ENCODE measurements around the gene PLPP1. TPM values are rescaled to one million over a fixed set of nuclear protein-coding genes. Genes with fewer than 3 reads are reported as not detected.

Gene PLPP1
- total and polyA plus RNA-seq, 2 of the 8 experiments (the other 6 are each of a cell fraction or from before 2014, with no cell fraction given), result 43.7 to 91.3 TPM

GRCh38 chr5:55441107-55441771 is 93.5 kb downstream of the PLPP1 start:
- Histone ChIP-seq H3K27ac (ENCODE audit: low read depth, low read length) (no peak overlapping the region), H3K79me2 (ENCODE audit: control insufficient read depth in 1 of 2, insufficient read depth in 2 of 2, low read length in 2 of 2) (peaks cover 0 to 27% of the 10 kb centered on the region in 2 experiments; a peak in 3 of 4 replicates), H3K56ac (replicated peaks; ENCODE audit: insufficient read length, low read depth, low read length) (no peak overlapping the region), H2AFZ (ENCODE audit: low read length) (no peak overlapping the region), H3K9me3 (ENCODE audit: insufficient read depth in 2 of 2, low read depth in 1 of 2, low read length in 1 of 2) (peaks cover 2 to 7% of the 10 kb centered on the region in 2 experiments; a peak in 2 of 4 replicates), H2BK12ac (ENCODE audit: low read depth, low read length) (no peak overlapping the region), H3K18ac (ENCODE audit: extremely low read depth, low read length) (no peak overlapping the region), H3K4me3 (ENCODE audit: extremely low read depth in 1 of 4, insufficient read depth in 2 of 4, low read depth in 3 of 4, low read length in 4 of 4) (no peak overlapping the region), H2BK15ac (ENCODE audit: low read length) (no peak overlapping the region), H4K8ac (ENCODE audit: extremely low read depth, insufficient read depth, low read length) (no peak overlapping the region), H3K9ac (replicated peaks in 1 of 4; ENCODE audit: extremely low read depth in 1 of 4, low read depth in 3 of 4, low read length in 3 of 4) (no peak overlapping the region), H4K5ac (ENCODE audit: insufficient read length, low read depth, low read length) (no peak overlapping the region), H3K4ac (replicated peaks; ENCODE audit: insufficient read length, low read depth, low read length) (no peak overlapping the region), H3K4me1 (replicated peaks in 1 of 4; ENCODE audit: control insufficient read depth in 3 of 4, insufficient read depth in 4 of 4, low read length in 3 of 4) (peaks cover 5 to 19% (median 11%) of the 10 kb centered on the region in 4 experiments; a peak in 6 of 7 replicates), H3K4me2 (ENCODE audit: insufficient read depth in 1 of 2, low read depth in 2 of 2, low read length in 2 of 2) (peak overlapping the region in 1 of 2 experiments; percentile 25; a peak in 1 of 4 replicates), H2BK5ac (ENCODE audit: low read depth, low read length) (no peak overlapping the region), H2BK120ac (replicated peaks; ENCODE audit: low read depth, low read length) (no peak overlapping the region), H2AK5ac (ENCODE audit: low read depth, low read length) (no peak overlapping the region), H3K27me3 (replicated peaks in 1 of 4; ENCODE audit: control insufficient read depth in 3 of 4, extremely low read depth in 1 of 4, insufficient read depth in 3 of 4, low read length in 3 of 4) (no peaks in the 10 kb centered on the region), H3K23me2 (ENCODE audit: low read depth, low read length) (no peaks in the 10 kb centered on the region), H3K79me1 (ENCODE audit: low read depth, low read length) (no peaks in the 10 kb centered on the region), H4K20me1 (replicated peaks in 1 of 2; ENCODE audit: control insufficient read depth in 1 of 2, insufficient read depth in 2 of 2, low read length in 2 of 2) (no peaks in the 10 kb centered on the region), H3K14ac (ENCODE audit: insufficient read length) (no peak overlapping the region), H3K23ac (ENCODE audit: insufficient read length) (no peak overlapping the region), H3K36me3 (ENCODE audit: control insufficient read depth in 2 of 4, insufficient read depth in 4 of 4, low read length in 3 of 4) (peaks cover 0 to 51% (median 12%) of the 10 kb centered on the region in 4 experiments; a peak in 4 of 8 replicates), H2BK20ac (ENCODE audit: low read length) (no peak overlapping the region), H4K91ac (replicated peaks; ENCODE audit: insufficient read length, low read length) (no peak overlapping the region)
- ChIA-PET POLR2A (ENCODE audit: partially characterized antibody) (interaction anchor here (0.5 to 1.8 kb wide), 3 partner anchors 9 to 102 kb away, joined by 3 to 4 read pairs (median 4); no protein-coding TSS in a partner anchor), CTCF (ENCODE audit: partially characterized antibody) (interaction anchor here (0.8 to 1.2 kb wide), 2 partner anchors 75 to 244 kb away, joined by 3 read pairs; no protein-coding TSS in a partner anchor)
- FAIRE-seq (peak; percentile 66), DNase-seq (ENCODE audit: low read depth in 1 of 2, low spot score in 2 of 2) (no peak)
- WGBS, 2 experiments (ENCODE audit: extremely low coverage in 1 of 2, insufficient coverage in 1 of 2, insufficient read length in 1 of 2, insufficient replicate concordance in 2 of 2, low coverage in 1 of 2, low lambda C conversion rate in 2 of 2, missing lambda C conversion rate in 1 of 2), result 75% methylated on average over 3 of the region's 3 CpGs; no CpG with 5 or more reads in 1 of the 2 experiments
- TF ChIP-seq KDM1A (IDR thresholded peaks at IDR 0.05; ENCODE audit: borderline replicate concordance, low read length), result no peak

Measured in H1 (cell line).